ENCODE results near the gene ANGEL2.

ANGEL2 gene

DNA sequence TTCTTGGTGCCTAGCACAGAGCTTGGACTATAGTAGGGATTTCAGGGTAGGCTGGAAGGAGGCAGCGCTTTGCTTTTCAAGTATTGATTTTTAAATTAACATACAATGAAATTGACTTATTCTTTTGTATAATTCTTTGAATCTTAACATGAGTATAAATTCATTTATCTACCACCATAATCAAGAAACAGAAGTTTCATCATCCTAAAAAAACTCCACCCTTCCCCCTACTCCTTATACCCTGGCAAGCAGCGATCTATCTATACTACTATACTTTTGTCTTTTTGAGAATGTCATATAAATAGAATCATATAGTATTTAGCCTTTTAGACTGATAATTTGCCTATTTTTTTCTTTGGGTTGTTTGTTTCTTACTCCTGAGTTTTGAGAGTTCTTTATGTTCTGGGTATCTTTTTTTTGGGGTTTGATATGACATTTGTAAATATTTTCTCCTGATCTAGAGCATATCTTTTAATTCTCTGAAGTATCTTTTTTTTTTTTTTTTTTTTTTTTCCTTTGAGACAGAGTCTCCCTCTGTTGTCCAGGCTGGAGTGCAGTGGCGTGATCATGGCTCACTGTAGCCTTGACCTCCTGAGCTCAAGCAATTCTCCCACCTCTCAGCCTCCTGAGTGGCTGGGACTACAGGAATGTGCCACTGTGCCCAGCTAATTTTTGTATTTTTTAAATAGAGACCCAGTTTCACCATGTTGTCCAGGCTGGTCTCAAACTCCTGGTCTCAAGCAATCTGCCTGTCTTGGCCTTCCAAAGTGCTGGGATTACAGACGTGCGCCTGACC is 41.8 kb upstream of the ANGEL2 start:
- Histone ChIP-seq H4K8ac (ENCODE audit: low read depth, low read length) (no peak overlapping the region), H3K14ac (ENCODE audit: low read length) (no peak overlapping the region), H2BK120ac (ENCODE audit: low read depth, low read length) (no peak overlapping the region), H3K9ac (ENCODE audit: low read depth, low read length, poor library complexity) (no peak overlapping the region), H3K23ac (ENCODE audit: low read depth, low read length, poor library complexity) (no peak overlapping the region), H3K9me3 (replicated peaks in 1 of 2; ENCODE audit: control insufficient read depth in 2 of 2, insufficient read depth in 1 of 2, low read depth in 1 of 2, low read length in 2 of 2) (peaks cover 0 to 2% of the 10 kb centered on the region in 2 donors), H2AFZ (ENCODE audit: low read length) (no peak overlapping the region), H4K91ac (ENCODE audit: low read depth, low read length, poor library complexity) (no peak overlapping the region), H2BK12ac (ENCODE audit: low read length) (no peak overlapping the region), H3K4me1 (ENCODE audit: control insufficient read depth in 2 of 2, insufficient read depth in 1 of 2, low read depth in 1 of 2, low read length in 2 of 2) (no peaks in the 10 kb centered on the region), H3K79me1 (ENCODE audit: low read depth, low read length) (no peaks in the 10 kb centered on the region), H3K27me3 (ENCODE audit: control insufficient read depth in 3 of 3, insufficient read depth in 3 of 3, low read depth in 1 of 3, low read length in 3 of 3) (no peaks in the 10 kb centered on the region), H2BK5ac (ENCODE audit: low read length) (no peak overlapping the region), H2BK15ac (ENCODE audit: low read length) (no peak overlapping the region), H3K4me3 (ENCODE audit: low read length in 2 of 2) (no peak overlapping the region), H2AK5ac (ENCODE audit: low read depth, low read length) (no peak overlapping the region), H3K27ac (replicated peaks; ENCODE audit: low read length) (no peak overlapping the region), H3K36me3 (replicated peaks in 1 of 2; ENCODE audit: control insufficient read depth in 2 of 2, insufficient read depth in 2 of 2, low read length in 2 of 2) (no peaks in the 10 kb centered on the region), H3K18ac (ENCODE audit: low read length) (no peak overlapping the region), H3K4me2 (ENCODE audit: insufficient read depth, low read length, poor library complexity, severe bottlenecking) (no peak overlapping the region), H3K4ac (ENCODE audit: low read length) (no peak overlapping the region)
- WGBS, 2 donors (ENCODE audit: extremely low coverage in 2 of 2, insufficient read length in 2 of 2, insufficient replicate concordance in 1 of 2), result no CpG with 5 or more reads among the region's 5 CpGs
- no peak for DNase-seq (ENCODE audit: low spot score)

DNA sequence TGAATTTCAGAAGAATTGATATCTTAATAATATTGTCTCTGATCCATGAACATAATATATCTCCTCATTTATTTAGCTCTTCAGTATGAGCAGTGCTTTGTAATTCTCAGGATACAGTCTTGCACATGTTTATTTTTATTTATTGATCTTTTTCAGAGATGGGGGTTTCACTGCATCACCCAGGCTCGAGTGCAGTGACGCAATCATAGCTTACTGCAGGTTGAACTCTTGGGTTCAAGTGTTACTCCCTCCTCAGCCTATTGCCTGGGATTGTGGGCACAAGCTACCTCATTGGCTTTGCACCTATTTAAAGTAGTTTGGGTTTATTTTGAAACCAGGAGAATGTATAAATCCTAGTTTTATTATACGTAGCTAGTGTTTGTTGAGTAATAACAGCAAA is 40.1 kb upstream of the ANGEL2 start:
- Histone ChIP-seq H3K27me3 (ENCODE audit: control insufficient read depth in 3 of 3, insufficient read depth in 3 of 3, low read depth in 1 of 3, low read length in 3 of 3) (no peaks in the 10 kb centered on the region), H3K23ac (ENCODE audit: low read depth, low read length, poor library complexity) (no peak overlapping the region), H3K18ac (ENCODE audit: low read length) (no peak overlapping the region), H3K9me3 (replicated peaks in 1 of 2; ENCODE audit: control insufficient read depth in 2 of 2, insufficient read depth in 1 of 2, low read depth in 1 of 2, low read length in 2 of 2) (peaks cover 0 to 2% of the 10 kb centered on the region in 2 donors), H3K9ac (ENCODE audit: low read depth, low read length, poor library complexity) (no peak overlapping the region), H2AK5ac (ENCODE audit: low read depth, low read length) (no peak overlapping the region), H2BK15ac (ENCODE audit: low read length) (no peak overlapping the region), H3K79me1 (ENCODE audit: low read depth, low read length) (no peaks in the 10 kb centered on the region), H2BK120ac (ENCODE audit: low read depth, low read length) (no peak overlapping the region), H2AFZ (ENCODE audit: low read length) (no peak overlapping the region), H4K8ac (ENCODE audit: low read depth, low read length) (no peak overlapping the region), H3K4me2 (ENCODE audit: insufficient read depth, low read length, poor library complexity, severe bottlenecking) (no peak overlapping the region), H3K14ac (ENCODE audit: low read length) (no peak overlapping the region), H4K91ac (ENCODE audit: low read depth, low read length, poor library complexity) (no peak overlapping the region), H2BK12ac (ENCODE audit: low read length) (no peak overlapping the region), H3K4ac (ENCODE audit: low read length) (no peak overlapping the region), H3K4me3 (ENCODE audit: low read length in 2 of 2) (no peak overlapping the region), H3K4me1 (ENCODE audit: control insufficient read depth in 2 of 2, insufficient read depth in 1 of 2, low read depth in 1 of 2, low read length in 2 of 2) (peaks cover 0 to 1% of the 10 kb centered on the region in 2 donors), H3K36me3 (replicated peaks in 1 of 2; ENCODE audit: control insufficient read depth in 2 of 2, insufficient read depth in 2 of 2, low read length in 2 of 2) (no peaks in the 10 kb centered on the region), H3K27ac (replicated peaks; ENCODE audit: low read length) (no peak overlapping the region), H2BK5ac (ENCODE audit: low read length) (no peak overlapping the region)
- WGBS, 2 donors (ENCODE audit: extremely low coverage in 2 of 2, insufficient read length in 2 of 2, insufficient replicate concordance in 1 of 2), result no CpG with 5 or more reads among the region's 3 CpGs
- no peak for DNase-seq (ENCODE audit: low spot score)

DNA sequence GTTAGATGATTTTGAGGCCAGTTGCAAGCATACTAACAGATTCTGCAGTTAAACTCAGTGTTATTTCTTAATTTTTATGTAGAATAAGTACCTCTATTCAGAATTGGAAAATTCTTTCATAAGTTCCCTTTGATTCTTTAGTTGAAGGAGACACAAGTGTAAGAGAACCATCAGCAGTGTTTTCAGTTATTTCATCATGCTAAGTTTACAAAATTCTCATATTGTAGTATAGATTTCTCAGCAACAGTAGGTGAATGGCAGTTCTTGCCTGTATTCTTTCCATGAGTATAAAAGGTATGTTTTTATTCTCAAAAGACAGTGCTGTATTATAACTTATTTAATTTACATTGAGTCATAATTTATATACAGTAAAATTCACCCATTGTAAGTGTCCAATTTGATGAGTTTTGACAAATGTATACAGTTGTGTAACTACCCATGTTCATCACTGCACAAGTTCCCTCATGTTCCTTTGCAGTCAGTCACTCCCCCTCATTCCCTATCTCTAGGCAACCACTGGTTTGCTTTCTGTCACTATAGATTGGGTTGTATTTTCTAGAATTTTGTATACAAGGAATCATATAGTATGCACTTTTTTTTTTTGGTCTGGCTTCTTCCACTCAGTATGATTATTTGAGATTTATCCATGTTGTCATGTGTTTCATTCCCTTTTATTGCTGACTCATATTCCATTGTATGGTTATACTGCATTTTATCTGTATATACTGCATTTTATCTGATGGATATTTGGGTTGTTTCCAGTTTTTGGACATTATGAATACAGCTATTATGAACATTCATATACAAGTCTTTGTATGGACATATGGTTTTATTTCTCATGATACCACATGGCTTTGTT is 39.3 kb upstream of the ANGEL2 start:
- Histone ChIP-seq H3K9ac (ENCODE audit: low read depth, low read length, poor library complexity) (no peak overlapping the region), H4K91ac (ENCODE audit: low read depth, low read length, poor library complexity) (no peak overlapping the region), H2BK5ac (ENCODE audit: low read length) (no peak overlapping the region), H3K14ac (ENCODE audit: low read length) (no peak overlapping the region), H3K4me3 (ENCODE audit: low read length in 2 of 2) (no peak overlapping the region), H3K27me3 (ENCODE audit: control insufficient read depth in 3 of 3, insufficient read depth in 3 of 3, low read depth in 1 of 3, low read length in 3 of 3) (no peaks in the 10 kb centered on the region), H3K27ac (replicated peaks; ENCODE audit: low read length) (no peak overlapping the region), H3K23ac (ENCODE audit: low read depth, low read length, poor library complexity) (no peak overlapping the region), H3K18ac (ENCODE audit: low read length) (no peak overlapping the region), H2BK12ac (ENCODE audit: low read length) (no peak overlapping the region), H2AK5ac (ENCODE audit: low read depth, low read length) (no peak overlapping the region), H4K8ac (ENCODE audit: low read depth, low read length) (no peak overlapping the region), H3K4ac (ENCODE audit: low read length) (no peak overlapping the region), H3K4me2 (ENCODE audit: insufficient read depth, low read length, poor library complexity, severe bottlenecking) (no peak overlapping the region), H3K9me3 (replicated peaks in 1 of 2; ENCODE audit: control insufficient read depth in 2 of 2, insufficient read depth in 1 of 2, low read depth in 1 of 2, low read length in 2 of 2) (peaks cover 0 to 8% of the 10 kb centered on the region in 2 donors), H3K79me1 (ENCODE audit: low read depth, low read length) (no peaks in the 10 kb centered on the region), H3K36me3 (replicated peaks in 1 of 2; ENCODE audit: control insufficient read depth in 2 of 2, insufficient read depth in 2 of 2, low read length in 2 of 2) (no peaks in the 10 kb centered on the region), H3K4me1 (ENCODE audit: control insufficient read depth in 2 of 2, insufficient read depth in 1 of 2, low read depth in 1 of 2, low read length in 2 of 2) (peaks cover 0 to 1% of the 10 kb centered on the region in 2 donors), H2BK15ac (ENCODE audit: low read length) (no peak overlapping the region), H2BK120ac (ENCODE audit: low read depth, low read length) (no peak overlapping the region), H2AFZ (ENCODE audit: low read length) (no peak overlapping the region)
- no peak for DNase-seq (ENCODE audit: low spot score)

DNA sequence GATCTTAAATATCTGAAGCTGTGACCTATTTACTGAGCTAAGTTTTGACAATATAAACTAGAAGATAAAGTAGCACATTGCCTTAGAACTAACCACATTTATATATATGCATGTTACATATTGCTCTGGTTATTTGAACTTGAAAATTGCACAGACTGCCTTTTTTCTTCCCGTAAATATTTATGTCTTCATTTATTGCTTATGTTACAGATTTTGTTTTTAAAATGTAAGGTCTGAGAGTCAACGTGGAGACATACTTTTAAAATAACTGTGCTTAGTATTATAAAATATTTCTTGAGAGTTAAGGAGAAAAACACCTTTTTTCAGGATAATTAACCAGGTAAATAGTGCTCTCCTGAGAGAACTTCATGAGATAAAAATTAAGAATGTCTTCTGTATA is 38.5 kb upstream of the ANGEL2 start:
- Histone ChIP-seq H2BK15ac (ENCODE audit: low read length) (no peak overlapping the region), H2BK5ac (ENCODE audit: low read length) (no peak overlapping the region), H2BK12ac (ENCODE audit: low read length) (no peak overlapping the region), H3K4me3 (ENCODE audit: low read length in 2 of 2) (no peak overlapping the region), H3K14ac (ENCODE audit: low read length) (no peak overlapping the region), H3K9ac (ENCODE audit: low read depth, low read length, poor library complexity) (no peak overlapping the region), H3K36me3 (replicated peaks in 1 of 2; ENCODE audit: control insufficient read depth in 2 of 2, insufficient read depth in 2 of 2, low read length in 2 of 2) (no peaks in the 10 kb centered on the region), H2AK5ac (ENCODE audit: low read depth, low read length) (no peak overlapping the region), H3K79me1 (ENCODE audit: low read depth, low read length) (no peaks in the 10 kb centered on the region), H3K4ac (ENCODE audit: low read length) (no peak overlapping the region), H4K91ac (ENCODE audit: low read depth, low read length, poor library complexity) (no peak overlapping the region), H3K9me3 (replicated peaks in 1 of 2; ENCODE audit: control insufficient read depth in 2 of 2, insufficient read depth in 1 of 2, low read depth in 1 of 2, low read length in 2 of 2) (peaks cover 0 to 6% of the 10 kb centered on the region in 2 donors), H3K27ac (replicated peaks; ENCODE audit: low read length) (no peak overlapping the region), H2AFZ (ENCODE audit: low read length) (no peak overlapping the region), H3K27me3 (ENCODE audit: control insufficient read depth in 3 of 3, insufficient read depth in 3 of 3, low read depth in 1 of 3, low read length in 3 of 3) (peaks cover 0 to 1% (median 0%) of the 10 kb centered on the region in 3 experiments), H4K8ac (ENCODE audit: low read depth, low read length) (no peak overlapping the region), H2BK120ac (ENCODE audit: low read depth, low read length) (no peak overlapping the region), H3K4me1 (ENCODE audit: control insufficient read depth in 2 of 2, insufficient read depth in 1 of 2, low read depth in 1 of 2, low read length in 2 of 2) (peaks cover 0 to 1% of the 10 kb centered on the region in 2 donors), H3K4me2 (ENCODE audit: insufficient read depth, low read length, poor library complexity, severe bottlenecking) (no peak overlapping the region), H3K23ac (ENCODE audit: low read depth, low read length, poor library complexity) (no peak overlapping the region), H3K18ac (ENCODE audit: low read length) (no peak overlapping the region)
- no peak for DNase-seq (ENCODE audit: low spot score)
- WGBS, 2 donors (ENCODE audit: extremely low coverage in 2 of 2, insufficient read length in 2 of 2, insufficient replicate concordance in 1 of 2), result no CpG with 5 or more reads among the region's 2 CpGs

Data from neuronal stem cell (in vitro differentiated cells).